Measurements from ENCODE around the gene PPP6R1.

- TF ChIP-seq CTCF (conservative IDR thresholded peaks at IDR 0.05 in 1 of 2, IDR thresholded peaks at IDR 0.05 in 1 of 2; ENCODE audit: low read depth in 1 of 2, low read length in 2 of 2), result no peak
- TF ChIP-seq EZH2 (IDR thresholded peaks at IDR 0.05; ENCODE audit: low read length, missing control alignments), result no peak
Measured at GRCh38 chr19:55240713-55241020, 18.1 kb downstream of the PPP6R1 start.

Measured in fibroblast of lung (primary cell).